Mammary epithelial cell (primary cell): ENCODE measurements around the gene TSPEAR.

Source experiments
- EZH2 ChIP-seq: IDR thresholded peaks from 2 replicates; pipeline ENCODE4 v1.6.1; 2012; ENCODE audit warnings: low read length, inconsistent platforms, borderline replicate concordance
- TF ChIP-seq, protein P1 (sequence below), 2 donors: IDR thresholded peaks in 1 of 2; conservative IDR thresholded peaks in 1 of 2; 2 replicates each; pipeline ENCODE4 v1.5.1; 2011 to 2012; ENCODE audit warnings: inconsistent platforms in 2 of 2, low read length in 2 of 2, mild to moderate bottlenecking in 2 of 2, control low read depth in 1 of 2, low read depth in 1 of 2; ENCODE audit not compliant: insufficient read depth in 1 of 2; ENCODE audit errors: extremely low read depth in 1 of 2

- TF ChIP-seq, protein P1, sequence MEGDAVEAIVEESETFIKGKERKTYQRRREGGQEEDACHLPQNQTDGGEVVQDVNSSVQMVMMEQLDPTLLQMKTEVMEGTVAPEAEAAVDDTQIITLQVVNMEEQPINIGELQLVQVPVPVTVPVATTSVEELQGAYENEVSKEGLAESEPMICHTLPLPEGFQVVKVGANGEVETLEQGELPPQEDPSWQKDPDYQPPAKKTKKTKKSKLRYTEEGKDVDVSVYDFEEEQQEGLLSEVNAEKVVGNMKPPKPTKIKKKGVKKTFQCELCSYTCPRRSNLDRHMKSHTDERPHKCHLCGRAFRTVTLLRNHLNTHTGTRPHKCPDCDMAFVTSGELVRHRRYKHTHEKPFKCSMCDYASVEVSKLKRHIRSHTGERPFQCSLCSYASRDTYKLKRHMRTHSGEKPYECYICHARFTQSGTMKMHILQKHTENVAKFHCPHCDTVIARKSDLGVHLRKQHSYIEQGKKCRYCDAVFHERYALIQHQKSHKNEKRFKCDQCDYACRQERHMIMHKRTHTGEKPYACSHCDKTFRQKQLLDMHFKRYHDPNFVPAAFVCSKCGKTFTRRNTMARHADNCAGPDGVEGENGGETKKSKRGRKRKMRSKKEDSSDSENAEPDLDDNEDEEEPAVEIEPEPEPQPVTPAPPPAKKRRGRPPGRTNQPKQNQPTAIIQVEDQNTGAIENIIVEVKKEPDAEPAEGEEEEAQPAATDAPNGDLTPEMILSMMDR (conservative IDR thresholded peaks at IDR 0.05 in 1 of 2, IDR thresholded peaks at IDR 0.05 in 1 of 2; ENCODE audit: extremely low read depth in 1 of 2, insufficient read depth in 1 of 2, low read depth in 1 of 2, low read length in 2 of 2), result no peak
- no peak for TF ChIP-seq EZH2
Measured at GRCh38 chr21:44521301-44521927, 190.0 kb downstream of the TSPEAR start.
